HG02938 (cell line): ENCODE data around the gene EFCAB8.

Experiments used
- ATAC-seq: cut with Tn5 transposase; IDR thresholded peaks from one replicate; pipeline ENCODE4 v1.9.1; 2021; ENCODE audit warnings: mild to moderate bottlenecking, moderate library complexity; ENCODE audit not compliant: unreplicated experiment

Gene EFCAB8

GRCh38 chr20:33005132-33005566, 146.4 kb downstream of the EFCAB8 start:
- ATAC-seq = no peak

- ATAC-seq = no peak
Measured at GRCh38 chr20:33005908-33006775, 147.4 kb downstream of the EFCAB8 start.

- ATAC-seq = no peak
Measured at GRCh38 chr20:33006776-33007375, 148.2 kb downstream of the EFCAB8 start.

- no peak for ATAC-seq
Measured at GRCh38 chr20:33007376-33008335, 148.9 kb downstream of the EFCAB8 start, which contains the start of gene BPIFB2. BPIFB2 (plus strand) TSS chr20:33007704; CDS start chr20:33008575, 871 bp downstream.

GRCh38 chr20:33008336-33009213, 149.9 kb downstream of the EFCAB8 start:
- ATAC-seq = no peak

GRCh38 chr20:33009214-33010132, 150.8 kb downstream of the EFCAB8 start:
- no peak for ATAC-seq

DNA sequence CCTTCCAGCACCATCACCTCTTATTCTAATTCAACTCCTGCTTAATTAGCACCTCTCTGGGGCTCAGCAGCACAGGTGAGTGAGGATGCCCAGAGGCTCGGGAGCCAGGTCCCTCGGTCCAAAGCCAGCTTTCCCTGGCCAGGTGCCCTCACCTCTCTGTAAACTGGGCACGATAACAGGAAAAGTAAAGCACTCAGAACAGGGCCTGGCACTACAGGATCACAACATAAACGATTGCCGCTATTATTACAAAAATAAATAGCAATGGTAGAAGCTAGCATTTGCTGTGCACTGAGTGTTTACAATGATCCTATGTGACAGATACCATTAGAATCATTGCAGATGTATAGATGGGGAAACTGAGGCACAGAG, 151.4 kb downstream of the EFCAB8 start:
- ATAC-seq = no peak

DNA sequence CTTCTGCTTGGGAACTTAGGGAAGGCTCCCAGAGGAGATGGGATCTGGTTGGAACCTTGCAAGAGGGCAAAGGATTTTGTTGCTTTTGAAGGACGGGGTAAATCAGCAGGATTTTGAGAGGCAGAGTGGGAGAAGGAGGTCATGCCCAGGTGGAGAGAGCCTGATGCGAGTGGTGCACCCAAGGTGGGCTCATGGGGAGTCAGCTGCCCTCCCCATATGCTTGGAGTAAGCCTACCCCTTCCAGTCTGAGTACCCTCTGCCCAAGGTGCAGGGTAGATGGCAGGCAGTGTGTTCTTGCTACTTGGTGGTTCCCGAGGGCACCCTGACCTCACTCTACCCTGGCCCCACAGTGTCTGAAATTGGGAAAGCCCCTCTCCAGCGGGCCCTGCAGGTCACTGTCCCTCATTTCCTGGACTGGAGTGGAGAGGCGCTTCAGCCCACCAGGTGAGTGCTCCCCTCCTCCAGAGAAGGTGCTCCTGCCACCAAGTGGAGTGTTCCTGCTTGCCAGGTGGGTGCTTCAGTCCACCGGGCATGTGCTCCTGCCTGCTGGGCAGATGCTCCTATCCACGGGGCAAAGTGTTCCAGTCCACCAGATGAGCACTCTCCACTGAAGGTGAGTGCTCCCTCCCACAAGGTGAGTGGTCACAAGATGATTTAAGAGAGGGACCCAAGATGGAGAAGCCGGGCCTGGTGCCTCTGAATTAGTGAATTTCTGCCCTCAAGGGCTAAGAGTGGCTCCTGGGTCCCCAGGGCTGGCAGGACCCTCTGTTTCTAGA, 152.1 kb downstream of the EFCAB8 start:
- no peak for ATAC-seq
